Lung (tissue), 16 donors: Measurements from ENCODE around the gene THRAP3. TPM values are rescaled to one million over a fixed set of nuclear protein-coding genes. Genes with fewer than 3 reads are reported as not detected.

ENCODE experiments used
- ATAC-seq: fragments of 200-7000 bp; cut with Tn5 transposase; one replicate; pipeline ENCODE4 v1.9.1; 2020; ENCODE audit warnings: moderate number of reproducible peaks; ENCODE audit not compliant: insufficient read depth, low FRiP score
- DNase-seq, 3 donors: peaks; one replicate each; pipeline ENCODE4 v3.0.0-alpha.2; 2013 to 2017
- H3K27ac ChIP-seq, 2 donors: one replicate each; pipeline ENCODE4 v1.5.1; 2013; ENCODE audit warnings: mild to moderate bottlenecking in 2 of 2, moderate library complexity in 2 of 2, control low read depth in 1 of 2, inconsistent platforms in 1 of 2, low read depth in 1 of 2, low read length in 1 of 2
- H3K27me3 ChIP-seq, 3 donors: one replicate each; pipeline ENCODE4 v1.5.1; 2013; ENCODE audit warnings: low read length in 2 of 3; ENCODE audit not compliant: control insufficient read depth in 3 of 3, insufficient read depth in 3 of 3
- H3K36me3 ChIP-seq, 4 donors: one replicate each; pipeline ENCODE4 v1.5.1; 2013; ENCODE audit warnings: low read length in 4 of 4, mild to moderate bottlenecking in 1 of 4, moderate library complexity in 1 of 4; ENCODE audit not compliant: control insufficient read depth in 4 of 4, insufficient read depth in 4 of 4
- H3K4me1 ChIP-seq, 5 donors: one replicate each; pipeline ENCODE4 v1.5.1; 2013; ENCODE audit warnings: low read length in 5 of 5, mild to moderate bottlenecking in 2 of 5, moderate library complexity in 1 of 5; ENCODE audit not compliant: control insufficient read depth in 5 of 5, insufficient read depth in 5 of 5
- H3K4me3 ChIP-seq: one replicate; pipeline ENCODE4 v1.5.1; 2013; ENCODE audit warnings: mild to moderate bottlenecking, control low read depth, moderate library complexity
- H3K9ac ChIP-seq, 2 donors: one replicate each; pipeline ENCODE4 v1.5.1; 2013; ENCODE audit warnings: low read length in 2 of 2, control low read depth in 1 of 2; ENCODE audit not compliant: insufficient read depth in 1 of 2
- H3K9me3 ChIP-seq, 4 donors: one replicate each; pipeline ENCODE4 v1.5.1; 2013; ENCODE audit warnings: low read length in 3 of 4, mild to moderate bottlenecking in 1 of 4, moderate library complexity in 1 of 4; ENCODE audit not compliant: control insufficient read depth in 4 of 4, insufficient read depth in 3 of 4
- CTCF ChIP-seq: IDR thresholded peaks from 2 replicates; pipeline ENCODE4 v1.5.1; 2012; ENCODE audit warnings: mild to moderate bottlenecking; ENCODE audit errors: control extremely low read depth, extremely low read depth
- WGBS, 2 donors: extraction: QIAGEN DNeasy Blood & Tissue Kit; methylation state at CpG; one replicate each; pipeline ENCODE4 v1.1.7; 2013; 5-methylcytosine and 5-hydroxymethylcytosine counted together
- long read RNA-seq, 5 donors: transcript quantifications; one replicate each; lab custom pipeline, GENCODE V29; 2026
- polyA plus RNA-seq, 2 donors: library from polyadenylated mRNA; stranded (reverse); fragments of 200-250 nt; gene quantifications; one replicate each; pipeline ENCODE4 v1.2.1, GENCODE V29; 2013
- total RNA-seq, 2 donors: library from RNA; depleted of rRNA in 1 of 2; stranded (reverse); fragments of >200 nt in 1 of 2; gene quantifications; one replicate each; pipeline ENCODE4 v1.2.1, GENCODE V29; 2014 to 2021
- donor health status: control.
- donor health status: control.
- donor health status: Bipolar disorder and iron deficiency.
- donor health status: healthy.
- donor health status: DM: yes; HTN: yes; CAD: no.

Gene THRAP3
- total RNA-seq: 10 to 100 TPM; 92.8 to 92.9 TPM
- 10 to 100 TPM; 25.1 to 41.7 TPM for polyA plus RNA-seq
- long read RNA-seq, donor 1, partial matches to known transcripts: 109 of 109 reads
- long read RNA-seq, donor 1, other reads (novel, unspliced or antisense): 0 of 109 reads
- long read RNA-seq, donor 2, partial matches to known transcripts: 30 of 30 reads
- long read RNA-seq, donor 2, other reads (novel, unspliced or antisense): 0 of 30 reads
- long read RNA-seq, donor 3, partial matches to known transcripts: 162 of 206 reads
- long read RNA-seq, donor 3, other reads (novel, unspliced or antisense): 40 of 206 reads
- long read RNA-seq, donor 4, partial matches to known transcripts: 52 of 52 reads
- long read RNA-seq, donor 4, other reads (novel, unspliced or antisense): 0 of 52 reads
- long read RNA-seq, donor 5, partial matches to known transcripts: 108 of 119 reads
- long read RNA-seq, donor 5, other reads (novel, unspliced or antisense): 11 of 119 reads

- peaks cover 2 to 9% (median 3%) of the 10 kb centered on the region in 4 donors for H3K36me3 ChIP-seq
- H3K27me3 ChIP-seq: no peaks in the 10 kb centered on the region
- H3K9me3 ChIP-seq: no peaks in the 10 kb centered on the region
- DNase-seq: peak; percentile 100
- peak within 1 kb of the TSS; percentile 96 for H3K27ac ChIP-seq
- peak; percentile 97 for ATAC-seq
- peak within 1 kb of the TSS; percentile 73 for H3K4me3 ChIP-seq
- no peak for TF ChIP-seq CTCF
- WGBS, 2 donors: 0% methylated on average over 45 of the region's 45 CpGs
- peak within 1 kb of the TSS; percentile 96 to 99 for H3K9ac ChIP-seq
- peaks cover 0 to 26% (median 7%) of the 10 kb centered on the region in 5 donors for H3K4me1 ChIP-seq
Observed at GRCh38 chr1:36223996-36224536, at the start of gene THRAP3. Gene THRAP3, plus strand, starts transcription at chr1:36224443. Its CDS starts 58,121 bp downstream, at chr1:36282564.

GRCh38 chr1:36174713-36175112 is 49.5 kb upstream of the THRAP3 start:
- 85 to 90% methylated on average over 11 of the region's 11 CpGs for WGBS, 2 donors
- no peaks in the 10 kb centered on the region for H3K27me3 ChIP-seq
- peaks cover 0 to 7% (median 0%) of the 10 kb centered on the region in 5 donors for H3K4me1 ChIP-seq
- no peaks in the 10 kb centered on the region for H3K9me3 ChIP-seq
- no peak for ATAC-seq
- DNase-seq: no peak
- peak overlapping the region; percentile 46 to 73 for H3K27ac ChIP-seq
- TF ChIP-seq CTCF: no peak
- no peak overlapping the region for H3K4me3 ChIP-seq
- peaks cover 28 to 85% (median 58%) of the 10 kb centered on the region in 4 donors for H3K36me3 ChIP-seq
- H3K9ac ChIP-seq: no peak overlapping the region

GRCh38 chr1:36175137-36176095 is 48.8 kb upstream of the THRAP3 start:
- H3K36me3 ChIP-seq: peaks cover 35 to 92% (median 60%) of the 10 kb centered on the region in 4 donors
- TF ChIP-seq CTCF: no peak
- 87 to 88% methylated on average over 11 of the region's 11 CpGs for WGBS, 2 donors
- ATAC-seq (no peak), DNase-seq (peak in 2 of 3 donors; percentile 38 to 45)
- H3K4me1 ChIP-seq: peaks cover 0 to 7% (median 0%) of the 10 kb centered on the region in 5 donors
- no peaks in the 10 kb centered on the region for H3K27me3 ChIP-seq
- H3K27ac ChIP-seq: peak overlapping the region; percentile 46 to 73
- H3K9me3 ChIP-seq: no peaks in the 10 kb centered on the region
- H3K9ac ChIP-seq: no peak overlapping the region
- H3K4me3 ChIP-seq: no peak overlapping the region
